Stimulated activated CD8-positive, alpha-beta memory T cell treated with anti-CD3 and anti-CD28 coated beads, Interleukin-2, amount 100 ng/mL, for 1 hour (primary cell): ENCODE results near the gene MTHFD2.
A peak's percentile ranks its signal among the peaks of the same experiment; 100 is the strongest.

Experiments
- DNase-seq, 2 donors: peaks; one replicate each; pipeline ENCODE4 v3.0.0-alpha.2; 2020; ENCODE audit warnings: low read depth in 2 of 2

Gene MTHFD2

DNA sequence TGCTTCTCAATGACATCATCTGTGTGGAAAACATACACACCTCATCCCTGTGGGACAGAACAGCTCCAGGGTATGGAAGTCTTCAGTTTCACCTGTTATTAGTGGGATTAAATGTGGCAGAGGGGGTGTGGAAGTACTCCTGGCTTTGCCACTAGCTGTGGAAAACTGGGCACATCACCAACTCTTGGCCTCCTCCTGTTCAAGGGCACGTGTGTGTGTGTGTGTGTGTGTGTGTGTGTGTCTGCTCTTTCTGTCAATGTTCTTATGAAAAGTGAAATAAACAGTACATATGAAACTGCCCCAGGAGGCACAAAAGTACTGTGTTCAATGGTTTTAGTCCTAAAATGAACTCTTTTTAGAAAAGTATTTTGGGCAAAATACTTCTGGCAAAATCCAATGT, 65.9 kb downstream of the MTHFD2 start:
- DNase-seq = no peak

DNA sequence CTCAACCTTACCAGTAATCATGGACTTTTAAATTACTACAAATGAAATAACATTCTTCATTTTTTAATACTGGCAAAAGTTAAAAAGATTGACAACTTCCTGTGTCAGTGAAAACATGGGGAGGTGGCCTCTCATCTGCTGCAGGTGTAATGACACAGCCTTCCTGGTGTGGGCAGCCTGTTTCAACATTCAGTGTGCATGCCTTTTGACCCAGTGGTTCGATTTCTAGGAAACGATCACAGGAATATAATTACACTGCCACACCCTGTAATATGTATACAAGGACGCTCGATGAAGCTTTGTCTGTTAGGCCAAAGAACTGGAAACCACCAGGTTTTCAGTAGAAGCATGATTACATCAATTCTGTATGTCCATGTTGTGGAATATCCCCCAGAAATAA, 68.7 kb downstream of the MTHFD2 start:
- DNase-seq = peak in 1 of 2 donors; percentile 20
